PFSK-1 (cell line): ENCODE data around the gene IL10RA.

Source experiments
- POLR2AphosphoS5 ChIP-seq: IDR thresholded peaks from 2 replicates; pipeline ENCODE4 v1.6.1; 2012; ENCODE audit warnings: low read depth, mild to moderate bottlenecking, control low read depth, low read length, moderate library complexity
- TAF1 ChIP-seq: IDR thresholded peaks from 2 replicates; pipeline ENCODE4 v1.6.1; 2012; ENCODE audit warnings: low read length, control low read depth, borderline replicate concordance; ENCODE audit not compliant: insufficient read depth

- TF ChIP-seq TAF1 (no peak), POLR2AphosphoS5 (no peak)
Measured at GRCh38 chr11:117961896-117962295, 24.3 kb upstream of the IL10RA start.
